Measurements from ENCODE around the gene EIF4A3. TPM values are rescaled to one million over a fixed set of nuclear protein-coding genes. Genes with fewer than 3 reads are reported as not detected.

The EIF4A3 gene
- total RNA-seq, 6 donors from 2014 or later: 48.2 to 86.2 (median 61.8) TPM

DNA sequence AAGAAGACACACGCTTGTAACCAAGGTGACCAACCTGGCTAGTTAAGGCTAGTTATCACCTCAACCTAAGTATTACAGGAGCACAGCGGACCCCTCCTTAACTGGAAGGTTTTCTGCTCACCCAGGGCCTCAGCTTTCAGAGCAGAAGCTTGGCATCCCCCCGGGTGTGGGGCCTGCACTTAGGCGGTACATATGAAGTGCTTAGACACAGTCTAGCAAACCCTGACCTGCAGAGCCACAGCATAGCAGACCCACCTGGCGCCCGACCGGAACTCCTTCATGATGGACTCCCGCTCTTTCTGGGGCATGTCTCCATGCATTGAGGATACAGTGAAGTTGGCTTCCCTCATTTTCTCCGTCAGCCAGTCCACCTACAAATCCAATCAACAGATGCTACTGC, 9.8 kb downstream of the EIF4A3 start:
- no peak for TF ChIP-seq POLR2A (IDR thresholded peaks at IDR 0.05)
- TF ChIP-seq POLR2AphosphoS5 (IDR thresholded peaks at IDR 0.05): no peak
- TF ChIP-seq, protein P1, sequence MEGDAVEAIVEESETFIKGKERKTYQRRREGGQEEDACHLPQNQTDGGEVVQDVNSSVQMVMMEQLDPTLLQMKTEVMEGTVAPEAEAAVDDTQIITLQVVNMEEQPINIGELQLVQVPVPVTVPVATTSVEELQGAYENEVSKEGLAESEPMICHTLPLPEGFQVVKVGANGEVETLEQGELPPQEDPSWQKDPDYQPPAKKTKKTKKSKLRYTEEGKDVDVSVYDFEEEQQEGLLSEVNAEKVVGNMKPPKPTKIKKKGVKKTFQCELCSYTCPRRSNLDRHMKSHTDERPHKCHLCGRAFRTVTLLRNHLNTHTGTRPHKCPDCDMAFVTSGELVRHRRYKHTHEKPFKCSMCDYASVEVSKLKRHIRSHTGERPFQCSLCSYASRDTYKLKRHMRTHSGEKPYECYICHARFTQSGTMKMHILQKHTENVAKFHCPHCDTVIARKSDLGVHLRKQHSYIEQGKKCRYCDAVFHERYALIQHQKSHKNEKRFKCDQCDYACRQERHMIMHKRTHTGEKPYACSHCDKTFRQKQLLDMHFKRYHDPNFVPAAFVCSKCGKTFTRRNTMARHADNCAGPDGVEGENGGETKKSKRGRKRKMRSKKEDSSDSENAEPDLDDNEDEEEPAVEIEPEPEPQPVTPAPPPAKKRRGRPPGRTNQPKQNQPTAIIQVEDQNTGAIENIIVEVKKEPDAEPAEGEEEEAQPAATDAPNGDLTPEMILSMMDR (IDR thresholded peaks at IDR 0.05): no peak
- TF ChIP-seq EP300 (IDR thresholded peaks at IDR 0.05): no peak
- Histone ChIP-seq H3K36me3 (peaks cover 48 to 94% (median 81%) of the 10 kb centered on the region in 4 donors), H3K27ac (no peak overlapping the region), H3K27me3 (no peaks in the 10 kb centered on the region), H3K4me1 (no peaks in the 10 kb centered on the region), H3K9me3 (no peaks in the 10 kb centered on the region), H3K4me3 (no peak overlapping the region)
- 93 to 94% methylated on average over 4 to 9 of the region's 9 CpGs for WGBS, 2 donors
- DNase-seq: no peak
- no peak for ATAC-seq (ENCODE audit: low FRiP score in 2 of 2)

- no peak overlapping the region for H3K27ac ChIP-seq
- H3K4me3 ChIP-seq: no peak overlapping the region
- no peaks in the 10 kb centered on the region for H3K9me3 ChIP-seq
- no peak for DNase-seq
- no peak for ATAC-seq (ENCODE audit: low FRiP score in 2 of 2)
- WGBS, 2 donors: 90 to 94% methylated on average over 2 to 6 of the region's 6 CpGs
- no peaks in the 10 kb centered on the region for H3K4me1 ChIP-seq
- H3K27me3 ChIP-seq: no peaks in the 10 kb centered on the region
- H3K36me3 ChIP-seq: peaks cover 28 to 58% (median 55%) of the 10 kb centered on the region in 4 donors
- TF ChIP-seq POLR2AphosphoS5 (IDR thresholded peaks at IDR 0.05): no peak
- no peak for TF ChIP-seq POLR2A (IDR thresholded peaks at IDR 0.05)
- no peak for TF ChIP-seq EP300 (IDR thresholded peaks at IDR 0.05)
- TF ChIP-seq, protein P1 (IDR thresholded peaks at IDR 0.05): no peak
Observed at GRCh38 chr17:80133626-80133970, 13.3 kb downstream of the EIF4A3 start.

GRCh38 chr17:80132906-80133625, 13.9 kb downstream of the EIF4A3 start:
- no peak for TF ChIP-seq POLR2AphosphoS5 (IDR thresholded peaks at IDR 0.05)
- TF ChIP-seq EP300 (IDR thresholded peaks at IDR 0.05): no peak
- TF ChIP-seq POLR2A (IDR thresholded peaks at IDR 0.05): no peak
- TF ChIP-seq, protein P1 (IDR thresholded peaks at IDR 0.05): no peak
- Histone ChIP-seq H3K27ac (no peak overlapping the region), H3K4me3 (no peak overlapping the region), H3K36me3 (peaks cover 26 to 53% (median 49%) of the 10 kb centered on the region in 4 donors), H3K9me3 (no peaks in the 10 kb centered on the region), H3K27me3 (no peaks in the 10 kb centered on the region), H3K4me1 (no peaks in the 10 kb centered on the region)
- DNase-seq: no peak
- ATAC-seq (ENCODE audit: low FRiP score in 2 of 2): no peak
- WGBS, 2 donors: 91 to 92% methylated on average over 5 of the region's 5 CpGs

DNA sequence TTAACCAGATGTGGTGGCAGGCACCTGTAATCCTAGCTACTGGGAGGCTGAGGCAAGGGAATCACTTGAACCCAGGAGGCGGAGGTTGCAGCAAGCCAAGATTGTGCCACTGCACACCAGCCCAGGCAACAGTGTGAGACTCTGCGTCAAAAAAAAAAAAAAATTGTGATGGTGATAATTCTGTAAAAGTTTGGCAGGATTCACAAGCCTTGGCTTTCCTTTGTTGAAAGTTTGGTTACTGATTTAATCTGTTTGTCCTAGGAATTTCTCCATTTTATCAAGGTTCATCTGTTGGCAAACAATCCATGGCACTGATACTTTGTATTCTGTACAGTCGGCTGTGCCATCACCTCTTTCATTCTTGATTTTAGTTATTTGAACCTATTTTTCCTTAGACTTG, 15.9 kb downstream of the EIF4A3 start:
- TF ChIP-seq POLR2A (IDR thresholded peaks at IDR 0.05): no peak
- no peak for TF ChIP-seq EP300 (IDR thresholded peaks at IDR 0.05)
- TF ChIP-seq POLR2AphosphoS5 (IDR thresholded peaks at IDR 0.05): no peak
- TF ChIP-seq, protein P1 (IDR thresholded peaks at IDR 0.05): no peak
- WGBS, 2 donors: 88 to 91% methylated on average over 3 of the region's 3 CpGs
- Histone ChIP-seq H3K4me3 (no peak overlapping the region), H3K4me1 (no peaks in the 10 kb centered on the region), H3K27me3 (no peaks in the 10 kb centered on the region), H3K9me3 (no peaks in the 10 kb centered on the region), H3K27ac (no peak overlapping the region), H3K36me3 (peaks cover 23 to 32% (median 29%) of the 10 kb centered on the region in 4 donors)
- DNase-seq (no peak), ATAC-seq (ENCODE audit: low FRiP score in 2 of 2) (no peak)
